ENCODE data around the gene CX3CR1. TPM values are rescaled to one million over a fixed set of nuclear protein-coding genes. Genes with fewer than 3 reads are reported as not detected.

CX3CR1 gene
- total and polyA plus RNA-seq, 8 donors = 0.06 to 0.43 (median 0.26) TPM; not detected in 4

DNA sequence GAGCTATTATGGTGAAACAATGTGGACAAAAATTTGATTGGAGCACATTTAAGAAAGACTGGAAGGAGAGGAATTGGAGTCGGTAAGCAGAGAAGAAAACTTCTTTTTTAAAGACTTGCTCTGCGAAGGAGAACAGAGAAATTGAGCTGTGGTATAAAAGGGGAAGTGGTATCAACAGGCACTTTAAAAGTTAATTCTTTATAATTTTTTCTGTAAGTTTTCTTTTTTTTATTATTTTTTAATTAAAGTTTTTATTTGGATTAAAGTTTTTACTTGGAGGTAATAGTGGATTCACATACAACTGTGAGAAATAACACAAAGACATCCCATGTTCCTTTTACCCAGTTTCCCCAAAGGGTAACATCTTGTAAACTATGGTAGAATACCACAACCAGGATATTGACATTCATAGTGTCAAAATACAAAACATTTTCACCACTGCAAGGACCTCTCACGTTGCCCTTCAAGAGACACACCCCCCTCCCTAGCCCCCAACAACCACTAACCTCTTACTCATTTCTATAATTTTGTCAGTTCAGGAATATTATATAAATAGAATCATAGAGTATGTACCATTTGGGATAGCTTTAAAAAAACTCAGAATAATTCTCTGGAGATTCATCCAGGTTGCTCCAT, 53.6 kb downstream of the CX3CR1 start:
- H3K27me3 ChIP-seq = no peaks in the 10 kb centered on the region
- 48 to 65% (median 57%) methylated on average over 3 of the region's 3 CpGs for WGBS, 5 donors
- no peak overlapping the region for H3K27ac ChIP-seq
- DNase-seq = no peak
- intact Hi-C loops (cut with DNase I; ENCODE audit: low total_unique reads) = no loop called here
- H3K4me3 ChIP-seq = no peak overlapping the region
- no peak for TF ChIP-seq POLR2AphosphoS5 (IDR thresholded peaks at IDR 0.05)
- TF ChIP-seq, protein P1, sequence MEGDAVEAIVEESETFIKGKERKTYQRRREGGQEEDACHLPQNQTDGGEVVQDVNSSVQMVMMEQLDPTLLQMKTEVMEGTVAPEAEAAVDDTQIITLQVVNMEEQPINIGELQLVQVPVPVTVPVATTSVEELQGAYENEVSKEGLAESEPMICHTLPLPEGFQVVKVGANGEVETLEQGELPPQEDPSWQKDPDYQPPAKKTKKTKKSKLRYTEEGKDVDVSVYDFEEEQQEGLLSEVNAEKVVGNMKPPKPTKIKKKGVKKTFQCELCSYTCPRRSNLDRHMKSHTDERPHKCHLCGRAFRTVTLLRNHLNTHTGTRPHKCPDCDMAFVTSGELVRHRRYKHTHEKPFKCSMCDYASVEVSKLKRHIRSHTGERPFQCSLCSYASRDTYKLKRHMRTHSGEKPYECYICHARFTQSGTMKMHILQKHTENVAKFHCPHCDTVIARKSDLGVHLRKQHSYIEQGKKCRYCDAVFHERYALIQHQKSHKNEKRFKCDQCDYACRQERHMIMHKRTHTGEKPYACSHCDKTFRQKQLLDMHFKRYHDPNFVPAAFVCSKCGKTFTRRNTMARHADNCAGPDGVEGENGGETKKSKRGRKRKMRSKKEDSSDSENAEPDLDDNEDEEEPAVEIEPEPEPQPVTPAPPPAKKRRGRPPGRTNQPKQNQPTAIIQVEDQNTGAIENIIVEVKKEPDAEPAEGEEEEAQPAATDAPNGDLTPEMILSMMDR (IDR thresholded peaks at IDR 0.05) = no peak
- TF ChIP-seq EP300 (IDR thresholded peaks at IDR 0.05) = no peak
- no peak for TF ChIP-seq POLR2A (IDR thresholded peaks at IDR 0.05)
- no peaks in the 10 kb centered on the region for H3K36me3 ChIP-seq
- H3K4me1 ChIP-seq = no peaks in the 10 kb centered on the region
- H3K9me3 ChIP-seq = no peaks in the 10 kb centered on the region

DNA sequence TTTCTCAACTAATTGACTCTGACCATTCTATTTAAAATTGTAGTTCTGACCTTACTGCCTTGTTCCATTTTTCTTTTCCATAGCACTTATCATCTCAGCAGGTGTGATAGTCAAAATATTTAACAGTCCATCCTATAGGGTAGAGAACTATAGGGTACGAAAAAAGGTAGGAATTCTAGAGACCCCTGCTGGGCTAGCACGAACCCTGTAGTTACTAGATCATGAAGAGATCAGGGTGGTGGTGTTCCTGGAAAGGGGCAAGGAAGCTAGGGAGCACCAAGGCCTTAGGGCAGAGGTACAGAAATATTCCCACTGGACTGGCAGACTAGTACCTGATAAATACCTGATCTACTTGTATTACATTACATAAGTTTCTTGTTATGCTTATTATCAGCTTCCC, 55.5 kb downstream of the CX3CR1 start:
- intact Hi-C loops (cut with DNase I; ENCODE audit: low total_unique reads) = no loop called here
- H3K9me3 ChIP-seq = no peaks in the 10 kb centered on the region
- DNase-seq = no peak
- WGBS, 5 donors = 58 to 82% (median 72%) methylated on average over 2 of the region's 2 CpGs
- TF ChIP-seq EP300 (IDR thresholded peaks at IDR 0.05) (no peak), POLR2A (IDR thresholded peaks at IDR 0.05) (no peak), POLR2AphosphoS5 (IDR thresholded peaks at IDR 0.05) (no peak)
- TF ChIP-seq, protein P1 (IDR thresholded peaks at IDR 0.05) = no peak
- H3K4me1 ChIP-seq = no peaks in the 10 kb centered on the region
- H3K27me3 ChIP-seq = peaks cover 0 to 7% (median 0%) of the 10 kb centered on the region in 3 donors
- H3K27ac ChIP-seq = no peak overlapping the region
- no peaks in the 10 kb centered on the region for H3K36me3 ChIP-seq
- no peak overlapping the region for H3K4me3 ChIP-seq

DNA sequence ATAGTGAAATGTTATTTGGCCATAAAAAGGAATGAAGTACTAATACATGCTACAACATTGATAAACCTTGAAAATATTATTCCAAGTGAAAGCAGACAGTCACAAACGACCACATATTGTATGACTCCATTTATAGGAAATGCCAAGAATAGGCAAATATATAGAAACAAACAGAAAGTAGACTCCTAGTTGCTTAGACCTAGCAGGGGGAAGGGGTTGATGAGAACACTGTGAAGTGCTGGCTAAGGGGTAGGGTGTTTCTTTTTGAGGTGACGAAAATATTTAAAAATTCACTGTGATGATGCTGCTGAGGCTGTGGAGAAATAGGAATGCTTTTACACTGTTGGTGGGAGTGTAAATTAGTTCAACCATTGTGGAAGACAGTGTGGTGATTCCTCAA, 56.9 kb downstream of the CX3CR1 start:
- TF ChIP-seq POLR2AphosphoS5 (IDR thresholded peaks at IDR 0.05) (no peak), POLR2A (IDR thresholded peaks at IDR 0.05) (no peak), EP300 (IDR thresholded peaks at IDR 0.05) (no peak)
- TF ChIP-seq, protein P1 (IDR thresholded peaks at IDR 0.05) = no peak
- H3K27me3 ChIP-seq = peaks cover 0 to 7% (median 0%) of the 10 kb centered on the region in 3 donors
- DNase-seq = no peak
- H3K4me3 ChIP-seq = no peak overlapping the region
- intact Hi-C loops (cut with DNase I; ENCODE audit: low total_unique reads) = no loop called here
- no peaks in the 10 kb centered on the region for H3K9me3 ChIP-seq
- H3K36me3 ChIP-seq = no peaks in the 10 kb centered on the region
- no peaks in the 10 kb centered on the region for H3K4me1 ChIP-seq
- 80 to 89% (median 82%) methylated on average over 2 of the region's 2 CpGs for WGBS, 5 donors
- H3K27ac ChIP-seq = no peak overlapping the region

DNA sequence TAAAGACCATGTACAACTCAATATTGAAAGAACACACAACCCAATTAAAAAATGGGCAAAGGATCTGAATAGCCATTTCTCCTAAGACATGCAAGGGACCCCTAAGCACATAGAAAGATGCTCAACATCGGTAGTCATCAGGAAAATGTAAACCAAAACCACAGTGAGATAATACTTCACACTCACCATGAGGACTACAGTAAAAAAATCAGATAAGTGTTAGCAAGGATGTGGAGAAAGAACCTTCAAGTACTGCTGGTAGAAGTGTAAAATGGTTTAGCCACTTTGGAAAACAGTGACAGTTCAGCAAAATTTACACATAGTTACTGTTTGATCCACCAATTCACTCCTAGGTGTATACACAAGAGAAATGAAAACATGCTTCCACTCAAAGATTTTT, 57.4 kb downstream of the CX3CR1 start:
- Histone ChIP-seq H3K27me3 (peaks cover 0 to 7% (median 0%) of the 10 kb centered on the region in 3 donors), H3K27ac (no peak overlapping the region), H3K9me3 (no peaks in the 10 kb centered on the region), H3K4me3 (no peak overlapping the region), H3K4me1 (no peaks in the 10 kb centered on the region), H3K36me3 (no peaks in the 10 kb centered on the region)
- no peak for DNase-seq
- 56 to 82% (median 71%) methylated on average over 1 of the region's 1 CpG for WGBS, 5 donors
- TF ChIP-seq POLR2AphosphoS5 (IDR thresholded peaks at IDR 0.05) (no peak), EP300 (IDR thresholded peaks at IDR 0.05) (no peak), POLR2A (IDR thresholded peaks at IDR 0.05) (no peak)
- TF ChIP-seq, protein P1 (IDR thresholded peaks at IDR 0.05) = no peak
- intact Hi-C loops (cut with DNase I; ENCODE audit: low total_unique reads) = no loop called here
